ENCODE measurements around the gene SULT2B1.

DNA sequence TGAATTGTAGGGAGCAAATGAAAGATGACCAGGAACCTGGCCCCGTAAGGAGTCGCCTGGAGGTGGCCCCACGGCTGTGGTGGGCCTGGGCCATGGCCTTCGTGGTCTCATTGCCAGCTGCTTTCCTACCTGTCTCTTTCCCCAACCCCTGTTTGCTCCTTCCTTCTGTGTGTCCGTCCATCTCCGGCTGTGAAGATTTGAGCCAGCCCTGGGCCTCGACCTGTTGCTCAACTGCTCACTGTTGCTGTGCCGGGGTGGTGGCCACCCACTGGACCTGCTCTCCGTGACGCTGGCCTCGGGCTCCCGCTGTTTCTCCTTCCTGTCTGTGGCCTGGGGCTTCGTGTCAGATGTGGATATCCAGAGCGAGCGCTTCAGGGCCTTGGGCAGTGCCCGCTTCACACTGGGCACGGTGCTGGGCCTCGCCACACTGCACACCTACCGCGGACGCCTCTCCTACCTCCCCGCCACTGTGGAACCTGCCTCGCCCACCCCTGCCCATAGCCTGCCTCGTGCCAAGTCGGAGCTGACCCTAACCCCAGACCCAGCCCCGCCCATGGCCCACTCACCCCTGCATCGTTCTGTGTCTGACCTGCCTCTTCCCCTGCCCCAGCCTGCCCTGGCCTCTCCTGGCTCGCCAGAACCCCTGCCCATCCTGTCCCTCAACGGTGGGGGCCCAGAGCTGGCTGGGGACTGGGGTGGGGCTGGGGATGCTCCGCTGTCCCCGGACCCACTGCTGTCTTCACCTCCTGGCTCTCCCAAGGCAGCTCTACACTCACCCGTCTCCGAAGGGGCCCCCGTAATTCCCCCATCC lies 76.7 kb downstream of the SULT2B1 start:
- no peak for TF ChIP-seq SMC3 (IDR thresholded peaks at IDR 0.05; ENCODE audit: low read depth, low read length)
- TF ChIP-seq, protein P1, sequence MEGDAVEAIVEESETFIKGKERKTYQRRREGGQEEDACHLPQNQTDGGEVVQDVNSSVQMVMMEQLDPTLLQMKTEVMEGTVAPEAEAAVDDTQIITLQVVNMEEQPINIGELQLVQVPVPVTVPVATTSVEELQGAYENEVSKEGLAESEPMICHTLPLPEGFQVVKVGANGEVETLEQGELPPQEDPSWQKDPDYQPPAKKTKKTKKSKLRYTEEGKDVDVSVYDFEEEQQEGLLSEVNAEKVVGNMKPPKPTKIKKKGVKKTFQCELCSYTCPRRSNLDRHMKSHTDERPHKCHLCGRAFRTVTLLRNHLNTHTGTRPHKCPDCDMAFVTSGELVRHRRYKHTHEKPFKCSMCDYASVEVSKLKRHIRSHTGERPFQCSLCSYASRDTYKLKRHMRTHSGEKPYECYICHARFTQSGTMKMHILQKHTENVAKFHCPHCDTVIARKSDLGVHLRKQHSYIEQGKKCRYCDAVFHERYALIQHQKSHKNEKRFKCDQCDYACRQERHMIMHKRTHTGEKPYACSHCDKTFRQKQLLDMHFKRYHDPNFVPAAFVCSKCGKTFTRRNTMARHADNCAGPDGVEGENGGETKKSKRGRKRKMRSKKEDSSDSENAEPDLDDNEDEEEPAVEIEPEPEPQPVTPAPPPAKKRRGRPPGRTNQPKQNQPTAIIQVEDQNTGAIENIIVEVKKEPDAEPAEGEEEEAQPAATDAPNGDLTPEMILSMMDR (conservative IDR thresholded peaks at IDR 0.05; ENCODE audit: low read depth, low read length), result no peak
- no peak for TF ChIP-seq POLR2A (IDR thresholded peaks at IDR 0.05; ENCODE audit: low read depth, low read length)
- TF ChIP-seq, protein P2, sequence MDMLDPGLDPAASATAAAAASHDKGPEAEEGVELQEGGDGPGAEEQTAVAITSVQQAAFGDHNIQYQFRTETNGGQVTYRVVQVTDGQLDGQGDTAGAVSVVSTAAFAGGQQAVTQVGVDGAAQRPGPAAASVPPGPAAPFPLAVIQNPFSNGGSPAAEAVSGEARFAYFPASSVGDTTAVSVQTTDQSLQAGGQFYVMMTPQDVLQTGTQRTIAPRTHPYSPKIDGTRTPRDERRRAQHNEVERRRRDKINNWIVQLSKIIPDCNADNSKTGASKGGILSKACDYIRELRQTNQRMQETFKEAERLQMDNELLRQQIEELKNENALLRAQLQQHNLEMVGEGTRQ (IDR thresholded peaks at IDR 0.05; ENCODE audit: low read depth, low read length), result no peak
- TF ChIP-seq RCOR1 (IDR thresholded peaks at IDR 0.05; ENCODE audit: insufficient replicate concordance, low read length), result no peak
- no peak for TF ChIP-seq MXI1 (IDR thresholded peaks at IDR 0.05; ENCODE audit: borderline replicate concordance, low read depth, low read length)
- TF ChIP-seq BHLHE40 (IDR thresholded peaks at IDR 0.05; ENCODE audit: low read depth, low read length), result no peak
- no peak for TF ChIP-seq RFX5 (IDR thresholded peaks at IDR 0.05; ENCODE audit: low read depth, low read length)
- TF ChIP-seq MAFK (IDR thresholded peaks at IDR 0.05; ENCODE audit: low read depth, low read length), result no peak
- TF ChIP-seq, protein P3, sequence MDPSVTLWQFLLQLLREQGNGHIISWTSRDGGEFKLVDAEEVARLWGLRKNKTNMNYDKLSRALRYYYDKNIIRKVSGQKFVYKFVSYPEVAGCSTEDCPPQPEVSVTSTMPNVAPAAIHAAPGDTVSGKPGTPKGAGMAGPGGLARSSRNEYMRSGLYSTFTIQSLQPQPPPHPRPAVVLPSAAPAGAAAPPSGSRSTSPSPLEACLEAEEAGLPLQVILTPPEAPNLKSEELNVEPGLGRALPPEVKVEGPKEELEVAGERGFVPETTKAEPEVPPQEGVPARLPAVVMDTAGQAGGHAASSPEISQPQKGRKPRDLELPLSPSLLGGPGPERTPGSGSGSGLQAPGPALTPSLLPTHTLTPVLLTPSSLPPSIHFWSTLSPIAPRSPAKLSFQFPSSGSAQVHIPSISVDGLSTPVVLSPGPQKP (IDR thresholded peaks at IDR 0.05; ENCODE audit: borderline replicate concordance, low read depth, low read length), result no peak
- TF ChIP-seq CEBPB (IDR thresholded peaks at IDR 0.05; ENCODE audit: low read depth, low read length), result no peak
- no peak for TF ChIP-seq FOS (IDR thresholded peaks at IDR 0.05; ENCODE audit: low read depth, low read length)
- no peak for TF ChIP-seq RAD21 (IDR thresholded peaks at IDR 0.05; ENCODE audit: low read length)
- no peak for TF ChIP-seq MAZ (IDR thresholded peaks at IDR 0.05; ENCODE audit: borderline replicate concordance, low read depth, low read length)
